ENCODE data around the gene SPINDOC.
"Not testable (repeated sequence)": the region's sequence is repeated elsewhere in the genome, so short reads cannot be mapped to it uniquely, and the experiment has no call there.

SPINDOC gene

DNA sequence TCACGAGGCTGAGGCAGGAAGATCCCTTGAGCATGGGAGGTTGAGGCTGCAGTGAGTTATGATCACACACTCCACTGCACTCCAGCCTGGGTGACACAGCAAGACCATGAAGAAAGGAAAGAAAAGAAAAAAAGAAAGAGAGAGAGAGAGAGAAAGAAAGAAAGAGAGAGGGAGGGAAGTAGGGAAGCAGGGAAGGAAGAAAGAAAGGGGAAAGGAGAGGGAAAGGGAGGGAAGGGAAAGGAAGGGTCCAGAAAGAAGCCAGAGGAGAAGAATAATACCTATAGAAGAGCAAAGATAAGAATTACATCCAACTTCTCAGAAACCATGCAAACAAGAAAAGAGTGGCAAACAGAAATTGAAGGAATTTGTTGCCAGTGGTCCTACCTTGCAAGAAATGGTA is 27.4 kb upstream of the SPINDOC start:
- DNase-seq (ENCODE audit: low read depth in 1 of 2, low spot score in 1 of 2): no peak

DNA sequence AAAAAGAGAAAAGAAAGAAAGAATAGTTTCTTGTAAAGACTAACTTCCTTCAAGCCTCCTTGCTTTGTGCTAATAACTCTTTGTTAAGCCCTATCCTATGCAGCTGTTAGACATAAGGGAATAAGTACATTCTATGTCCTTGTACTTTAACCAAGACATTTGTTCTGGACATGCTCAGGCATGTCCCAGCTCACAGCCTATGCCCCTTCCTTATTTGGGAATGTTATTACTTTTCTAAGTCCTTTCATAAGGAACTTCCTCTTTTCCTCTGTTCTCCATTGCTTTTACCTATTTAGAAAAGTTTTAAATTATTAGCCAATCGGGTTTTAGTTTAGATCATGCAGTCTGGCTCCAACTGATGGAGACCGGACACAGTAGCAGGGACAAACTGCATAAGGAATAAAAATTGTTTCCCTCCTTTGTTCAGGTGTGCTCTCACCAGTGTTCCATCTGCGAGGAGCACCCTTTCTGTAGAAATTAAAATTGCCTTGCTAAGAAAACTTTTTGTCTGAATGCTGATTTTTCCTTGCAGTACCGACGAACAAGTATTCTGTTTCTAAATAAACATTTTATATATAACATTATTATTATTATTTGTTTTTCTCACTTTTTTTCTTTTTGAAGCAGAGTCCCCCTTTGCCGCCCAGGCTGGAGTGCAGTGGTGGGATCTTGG is 21.6 kb upstream of the SPINDOC start:
- no peak for DNase-seq (ENCODE audit: low read depth in 1 of 2, low spot score in 1 of 2)

DNA sequence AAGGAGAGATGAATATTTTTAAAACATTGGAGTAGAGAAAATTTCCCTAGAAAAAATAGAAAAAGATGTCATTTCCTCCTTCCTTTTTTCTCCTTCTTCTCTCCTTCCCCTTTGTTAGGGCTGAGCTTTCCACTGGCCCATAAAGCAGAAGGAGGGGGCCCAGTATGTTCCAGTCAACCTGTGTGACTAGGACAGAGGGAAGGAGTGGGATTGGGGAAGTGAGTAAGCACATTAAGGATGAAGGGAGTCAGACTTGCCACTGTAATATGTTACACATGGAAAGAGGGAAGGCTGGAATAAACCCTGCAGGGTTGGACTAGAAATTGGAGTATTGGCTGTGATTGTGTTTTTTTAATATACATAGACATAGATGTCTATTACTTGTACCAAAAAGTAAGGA is 20.1 kb upstream of the SPINDOC start:
- no peak for DNase-seq (ENCODE audit: low read depth in 1 of 2, low spot score in 1 of 2)

- no peak for DNase-seq (ENCODE audit: low read depth in 1 of 2, low spot score in 1 of 2)
Measured at GRCh38 chr11:63795066-63795465, 18.2 kb upstream of the SPINDOC start.

- no peak for DNase-seq (ENCODE audit: low read depth in 1 of 2, low spot score in 1 of 2)
Measured at GRCh38 chr11:63800921-63801320, 12.3 kb upstream of the SPINDOC start.

- DNase-seq (ENCODE audit: low read depth in 1 of 2, low spot score in 1 of 2): no peak
Measured at GRCh38 chr11:63802637-63803414, 10.4 kb upstream of the SPINDOC start.

DNA sequence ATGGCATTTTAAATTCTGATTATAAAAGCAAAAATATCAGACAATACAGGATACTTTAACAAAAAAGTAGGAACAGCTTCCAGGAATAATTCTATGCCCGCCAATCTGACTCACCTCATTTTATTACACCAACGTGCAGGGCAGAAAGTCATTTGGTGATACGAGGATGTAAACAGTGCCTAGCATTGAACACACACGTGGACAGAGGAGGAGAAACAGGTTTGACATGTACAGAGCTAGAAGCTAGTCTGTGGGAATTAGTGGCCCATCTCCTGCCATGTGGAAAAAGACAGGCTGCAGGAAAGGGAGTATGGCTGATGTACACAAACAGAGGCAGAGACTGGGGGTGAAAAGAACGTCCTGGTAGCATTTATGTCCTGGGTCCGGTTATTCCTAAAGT is 9.0 kb upstream of the SPINDOC start:
- DNase-seq (ENCODE audit: low read depth in 1 of 2, low spot score in 1 of 2): no peak

- no peak for DNase-seq (ENCODE audit: low read depth in 1 of 2, low spot score in 1 of 2)
Measured at GRCh38 chr11:63805844-63806415, 7.3 kb upstream of the SPINDOC start.

DNA sequence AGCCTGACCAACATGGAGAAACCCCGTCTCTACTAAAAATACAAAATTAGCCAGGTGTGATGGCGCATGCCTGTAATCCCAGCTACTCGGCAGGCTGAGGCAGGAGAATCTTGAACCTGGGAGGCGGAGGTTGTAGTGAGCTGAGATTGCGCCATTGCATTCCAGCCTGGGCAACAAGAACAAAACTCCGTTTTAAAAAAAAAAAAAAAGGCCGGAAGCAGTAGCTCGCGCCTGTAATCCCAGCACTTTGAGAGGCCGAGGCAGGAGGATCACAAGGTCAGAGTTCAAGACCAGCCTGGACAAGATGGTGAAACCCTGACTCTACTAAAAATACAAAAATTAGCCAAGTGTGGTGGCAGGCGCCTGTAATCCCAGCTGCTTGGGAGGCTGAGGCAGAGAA is 2.9 kb upstream of the SPINDOC start:
- DNase-seq (ENCODE audit: low read depth in 1 of 2, low spot score in 1 of 2): not testable (repeated sequence)

- no peak for DNase-seq (ENCODE audit: low read depth in 1 of 2, low spot score in 1 of 2)
Measured at GRCh38 chr11:63811522-63811921, 1.7 kb upstream of the SPINDOC start.

GRCh38 chr11:63813563-63814382 is 517 bp downstream of the SPINDOC start:
- no peak for DNase-seq (ENCODE audit: low read depth in 1 of 2, low spot score in 1 of 2)

GRCh38 chr11:63814383-63814736 is 1.1 kb downstream of the SPINDOC start:
- DNase-seq (ENCODE audit: low read depth in 1 of 2, low spot score in 1 of 2): no peak

DNA sequence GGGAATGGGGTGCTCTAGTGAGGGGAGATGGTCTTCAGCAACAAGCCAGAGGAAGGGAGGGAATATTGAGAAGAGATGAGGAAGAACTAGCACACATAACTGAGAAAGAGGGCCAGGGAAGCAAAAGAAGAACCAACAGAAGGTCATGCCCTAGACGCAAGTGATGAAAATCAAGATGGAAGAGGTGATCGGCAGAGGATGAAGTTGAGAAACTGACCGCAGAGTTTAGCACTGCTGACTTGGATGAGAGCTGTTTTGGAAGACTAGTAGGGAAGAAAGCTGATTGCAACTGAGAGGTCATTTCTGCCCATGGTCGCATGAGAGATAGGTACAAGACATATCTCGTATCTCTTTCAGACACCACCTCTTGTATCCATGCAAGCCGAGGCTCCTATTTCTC is 2.9 kb downstream of the SPINDOC start:
- no peak for DNase-seq (ENCODE audit: low read depth in 1 of 2, low spot score in 1 of 2)

DNA sequence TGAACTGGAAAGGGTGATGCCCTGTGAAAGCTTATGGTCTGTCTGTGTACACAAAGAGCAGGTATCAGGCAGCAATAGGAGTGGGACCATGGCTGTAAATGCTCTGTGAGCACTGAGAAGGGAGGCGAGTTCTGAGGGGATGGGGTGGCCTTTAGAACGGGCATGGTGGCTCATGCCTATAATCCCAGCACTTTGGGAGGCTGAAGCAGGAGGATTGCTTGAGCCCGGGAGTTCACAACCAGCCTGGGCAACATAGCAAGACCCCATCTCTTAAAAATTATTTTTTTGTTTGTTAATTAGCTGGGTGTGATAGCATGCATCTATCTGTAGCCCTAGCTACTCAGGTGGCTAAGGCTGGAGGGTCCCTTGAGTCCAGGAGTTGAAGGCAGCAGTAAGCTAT is 3.5 kb downstream of the SPINDOC start:
- DNase-seq (ENCODE audit: low read depth in 1 of 2, low spot score in 1 of 2): no peak

DNA sequence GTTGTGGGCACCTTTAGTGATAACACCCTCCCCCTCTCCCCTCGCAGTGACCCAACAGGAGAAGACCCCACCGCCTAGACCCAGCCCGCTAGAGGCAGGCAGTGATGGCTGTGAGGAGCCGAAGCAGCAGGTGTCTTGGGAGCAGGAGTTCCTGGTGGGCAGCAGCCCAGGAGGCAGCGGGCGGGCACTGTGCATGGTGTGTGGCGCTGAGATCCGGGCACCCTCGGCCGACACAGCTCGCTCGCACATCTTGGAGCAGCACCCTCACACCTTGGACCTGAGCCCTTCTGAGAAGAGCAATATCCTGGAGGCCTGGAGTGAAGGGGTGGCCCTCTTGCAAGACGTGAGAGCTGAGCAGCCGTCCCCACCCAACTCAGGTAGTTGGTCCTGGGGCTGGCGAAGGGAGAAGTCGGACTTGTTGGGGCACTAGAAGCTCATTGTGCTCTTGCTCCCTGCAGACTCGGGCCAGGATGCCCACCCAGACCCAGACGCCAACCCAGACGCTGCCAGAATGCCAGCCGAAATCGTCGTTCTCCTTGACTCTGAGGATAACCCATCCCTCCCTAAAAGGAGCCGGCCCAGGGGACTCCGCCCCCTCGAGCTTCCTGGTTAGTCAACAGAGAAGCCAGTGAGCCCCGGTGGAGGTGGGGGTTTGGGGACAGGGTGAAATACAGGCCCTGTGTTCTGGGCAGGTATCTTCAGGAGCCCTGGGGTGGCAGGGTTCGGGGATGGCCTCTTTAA is 4.7 kb downstream of the SPINDOC start:
- DNase-seq (ENCODE audit: low read depth in 1 of 2, low spot score in 1 of 2): no peak

DNA sequence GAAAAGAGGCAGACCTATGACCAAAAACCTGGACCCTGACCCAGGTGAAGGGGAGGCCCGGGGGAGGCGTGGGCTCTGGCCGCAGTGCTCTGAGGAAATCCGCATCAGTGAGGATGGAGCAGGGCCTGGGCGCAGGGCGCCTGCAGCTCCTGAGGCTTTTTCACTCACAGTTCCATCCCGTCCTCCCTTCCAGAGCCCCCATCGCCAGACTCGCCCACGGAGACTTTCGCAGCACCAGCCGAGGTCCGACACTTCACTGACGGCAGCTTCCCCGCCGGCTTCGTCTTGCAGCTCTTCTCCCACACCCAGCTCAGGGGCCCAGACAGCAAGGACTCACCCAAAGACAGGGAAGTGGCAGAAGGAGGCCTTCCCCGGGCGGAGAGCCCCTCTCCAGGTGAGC is 5.4 kb downstream of the SPINDOC start:
- no peak for DNase-seq (ENCODE audit: low read depth in 1 of 2, low spot score in 1 of 2)

- no peak for DNase-seq (ENCODE audit: low read depth in 1 of 2, low spot score in 1 of 2)
Measured at GRCh38 chr11:63821411-63821810, 8.2 kb downstream of the SPINDOC start.

DNA sequence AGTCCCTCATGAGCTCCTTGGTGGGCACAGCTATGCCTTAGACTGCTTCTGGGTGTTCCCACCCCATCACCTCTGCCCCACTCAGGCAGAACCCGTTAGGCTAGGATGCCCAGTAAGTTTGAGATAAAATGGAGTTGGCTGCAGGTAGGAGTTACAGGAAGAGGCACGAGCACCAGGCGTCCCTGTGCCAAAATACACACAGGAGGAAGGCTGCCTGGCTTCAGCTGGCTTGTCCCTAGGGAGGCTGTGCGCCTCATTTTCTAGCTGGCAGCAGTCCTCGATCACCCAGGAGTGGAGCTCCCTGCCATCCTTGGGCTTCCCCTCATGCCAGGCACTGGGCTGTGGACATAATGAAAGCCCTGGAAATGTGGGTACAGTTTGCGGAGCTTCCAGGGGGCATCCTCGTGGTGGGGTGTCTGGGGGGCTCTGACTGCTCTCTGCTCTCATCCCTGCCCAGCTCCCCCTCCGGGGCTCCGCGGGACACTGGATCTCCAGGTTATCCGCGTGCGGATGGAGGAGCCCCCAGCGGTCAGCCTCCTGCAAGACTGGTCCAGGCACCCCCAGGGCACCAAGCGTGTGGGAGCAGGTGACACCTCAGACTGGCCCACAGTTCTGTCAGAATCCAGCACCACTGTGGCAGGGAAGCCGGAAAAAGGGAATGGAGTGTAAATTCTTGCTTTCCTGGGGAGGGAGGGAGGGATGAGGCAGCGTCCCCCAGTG is 13.4 kb downstream of the SPINDOC start:
- no peak for DNase-seq (ENCODE audit: low read depth in 1 of 2, low spot score in 1 of 2)

DNA sequence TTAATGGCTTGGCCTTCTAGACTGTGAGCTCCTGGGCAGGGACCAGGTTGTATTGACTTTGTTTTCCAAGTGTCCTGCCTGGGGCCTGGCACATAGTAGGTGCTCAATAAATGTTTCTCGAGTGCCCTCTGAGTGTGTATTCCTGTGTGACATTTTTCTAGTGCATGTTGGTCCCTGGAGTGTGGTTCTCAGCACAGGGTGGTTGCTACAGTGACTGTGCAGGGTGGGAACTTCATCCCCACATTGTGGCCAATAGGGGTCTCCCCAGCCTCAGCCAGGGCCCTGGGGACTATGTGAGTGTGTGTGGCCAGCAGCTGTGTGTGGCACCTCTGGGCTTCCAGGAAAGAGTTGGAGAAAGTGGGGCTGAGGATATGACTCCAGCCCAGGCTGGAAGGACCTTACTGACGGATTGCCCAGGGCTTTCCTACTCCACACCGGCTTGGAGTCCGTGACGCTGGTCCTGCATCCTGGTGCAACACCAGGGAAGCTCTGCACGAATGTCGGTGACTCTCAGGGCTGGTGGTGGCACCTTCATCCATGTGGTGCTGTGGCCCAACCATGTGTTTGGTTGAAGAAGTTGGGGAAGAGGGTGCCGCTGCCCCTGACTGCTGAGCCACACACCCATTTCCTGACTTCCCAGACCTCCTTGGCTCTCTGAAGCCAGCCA is 16.7 kb downstream of the SPINDOC start:
- DNase-seq (ENCODE audit: low read depth in 1 of 2, low spot score in 1 of 2): no peak

GRCh38 chr11:63831326-63831725 is 18.1 kb downstream of the SPINDOC start:
- DNase-seq (ENCODE audit: low read depth in 1 of 2, low spot score in 1 of 2): no peak

Measured in stimulated activated CD4-positive, alpha-beta T cell treated with anti-CD3 and anti-CD28 coated beads, Interleukin-15, amount 100 ng/mL, for 1 hour (primary cell).